ELF-1 (cell line): ENCODE data around the gene ZSCAN22.
"Not testable (repeated sequence)": the region's sequence is repeated elsewhere in the genome, so short reads cannot be mapped to it uniquely, and the experiment has no call there.

Experiments
- DNase-seq: peaks from one replicate; pipeline ENCODE4 v3.0.0-alpha.2; 2016; ENCODE audit warnings: low read depth, low spot score

The ZSCAN22 gene

DNA sequence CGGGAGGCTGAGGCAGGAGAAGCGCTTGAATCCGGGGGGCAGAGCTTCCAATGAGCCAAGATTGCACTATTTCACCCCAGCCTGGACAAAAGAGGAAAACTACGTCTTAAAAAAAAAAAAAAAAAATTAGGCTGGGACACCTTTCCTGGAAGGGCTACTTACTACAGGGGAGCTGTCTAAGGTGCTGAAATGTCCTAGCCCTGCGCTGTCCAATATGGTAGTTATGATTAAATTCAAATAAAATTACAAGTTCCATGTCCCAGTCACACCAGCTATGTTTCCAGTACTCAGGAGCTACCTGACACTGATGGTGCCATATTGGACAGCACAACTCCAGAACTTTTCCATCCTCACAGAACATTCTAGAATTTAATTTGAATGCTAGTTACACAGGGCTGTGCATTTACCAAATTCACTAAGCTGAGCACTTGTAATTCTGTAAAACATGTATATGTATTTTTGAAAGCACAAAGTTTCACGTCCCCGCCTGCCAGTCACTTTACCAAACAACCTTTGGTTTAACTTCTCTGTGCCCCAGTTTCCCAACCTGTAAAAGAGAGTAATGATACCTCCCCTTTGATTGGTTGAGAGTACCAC lies 9.2 kb upstream of the ZSCAN22 start:
- DNase-seq, result no peak

- DNase-seq, result no peak
These were observed 8.5 kb upstream of the ZSCAN22 start for GRCh38 chr19:58318297-58318696.

DNA sequence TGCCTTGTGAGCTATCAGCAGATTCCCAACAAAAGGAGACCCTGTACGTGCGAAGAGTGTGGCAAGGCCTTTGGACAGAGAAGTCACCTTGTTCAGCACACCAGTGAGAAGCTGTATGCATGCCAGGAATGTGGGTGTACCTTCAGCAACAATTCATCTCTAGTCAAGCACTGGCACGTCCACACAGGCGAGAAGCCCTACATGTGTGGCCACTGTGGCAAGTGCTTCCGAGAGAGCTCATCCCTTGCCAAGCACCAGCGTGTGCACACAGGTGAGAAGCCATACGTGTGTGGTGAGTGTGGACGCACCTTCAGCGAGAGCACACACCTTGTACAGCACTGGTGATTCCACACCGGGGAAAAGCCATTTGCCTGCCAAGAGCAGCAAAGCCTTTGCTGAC lies 7.6 kb upstream of the ZSCAN22 start:
- DNase-seq, result no peak

GRCh38 chr19:58325311-58326022 lies 1.3 kb upstream of the ZSCAN22 start:
- no peak for DNase-seq

DNA sequence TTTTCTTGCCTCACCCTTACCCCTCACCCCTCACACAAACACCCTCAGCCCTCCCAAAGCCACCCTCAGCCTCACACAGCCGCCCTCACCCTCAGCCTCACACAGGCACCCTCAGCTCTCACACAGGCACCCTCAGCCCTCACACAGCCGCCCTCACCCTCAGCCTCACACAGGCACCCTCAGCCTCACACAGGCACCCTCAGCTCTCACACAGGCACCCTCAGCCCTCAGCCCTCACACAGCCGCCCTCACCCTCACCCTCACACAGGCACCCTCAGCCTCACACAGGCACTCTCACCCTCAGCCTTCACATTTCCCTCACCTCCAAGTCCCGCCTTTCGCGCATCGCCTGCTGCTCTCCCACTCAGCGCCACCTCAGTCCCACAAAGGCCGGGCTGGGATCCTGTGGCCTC lies 287 bp upstream of the ZSCAN22 start:
- no peak for DNase-seq

DNA sequence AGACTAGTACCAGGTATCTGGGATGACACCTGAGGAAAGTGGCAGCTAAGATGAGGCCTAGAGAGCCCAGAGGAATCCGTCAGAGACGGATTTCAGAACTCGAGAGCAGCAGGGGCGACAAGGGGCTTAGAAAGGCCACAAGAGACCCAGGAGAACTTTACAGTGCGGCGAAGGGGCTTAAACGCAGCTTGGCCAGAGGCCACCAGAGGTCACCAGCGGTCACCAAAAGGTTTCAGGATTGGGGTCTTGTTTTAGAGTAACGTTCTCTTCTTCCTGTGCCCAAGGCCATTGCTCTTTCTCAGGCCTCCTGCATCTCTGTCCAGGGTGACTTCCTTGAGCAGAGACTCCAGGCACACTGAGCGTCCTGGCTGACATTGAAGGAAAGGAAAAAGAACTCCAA lies 2.2 kb downstream of the ZSCAN22 start:
- peak; percentile 86 for DNase-seq

DNA sequence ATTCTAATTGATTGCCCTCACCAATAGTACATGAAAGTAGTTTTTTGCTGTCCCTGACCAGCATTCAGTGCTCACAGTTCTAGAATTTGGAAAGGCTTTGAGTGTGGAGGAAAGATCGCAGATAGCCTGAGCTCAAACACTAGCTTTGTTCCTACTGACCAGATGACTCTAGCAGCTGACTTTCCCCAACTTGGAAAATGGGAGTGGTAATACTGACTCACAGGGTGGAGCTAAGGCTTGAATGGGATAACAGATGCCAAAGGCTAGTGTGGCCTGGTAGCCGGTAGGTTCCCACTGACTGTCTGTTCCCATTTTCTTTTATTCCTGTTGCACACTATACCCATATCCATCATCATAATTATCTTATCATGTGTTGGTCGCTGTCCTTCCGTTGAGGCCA lies 3.7 kb downstream of the ZSCAN22 start:
- DNase-seq, result no peak

DNA sequence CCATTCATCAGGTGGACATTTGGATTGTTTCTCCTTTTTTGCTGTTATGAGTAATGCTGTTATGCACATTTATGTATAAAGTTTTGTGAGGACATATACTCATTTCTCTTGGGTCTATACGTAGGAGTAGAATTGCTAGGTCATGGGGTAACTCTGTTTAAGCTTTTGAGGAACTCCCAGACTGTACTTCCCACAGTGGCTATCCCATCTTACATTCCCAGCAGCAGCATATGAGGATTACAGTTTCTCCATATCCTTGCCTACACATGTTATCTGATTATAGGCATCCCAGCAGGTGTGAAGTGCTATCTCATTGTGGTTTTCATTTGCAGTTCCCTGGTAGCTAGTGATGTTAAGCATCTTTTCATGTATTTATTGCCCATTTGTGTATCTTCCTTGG lies 5.9 kb downstream of the ZSCAN22 start:
- DNase-seq, result no peak

DNA sequence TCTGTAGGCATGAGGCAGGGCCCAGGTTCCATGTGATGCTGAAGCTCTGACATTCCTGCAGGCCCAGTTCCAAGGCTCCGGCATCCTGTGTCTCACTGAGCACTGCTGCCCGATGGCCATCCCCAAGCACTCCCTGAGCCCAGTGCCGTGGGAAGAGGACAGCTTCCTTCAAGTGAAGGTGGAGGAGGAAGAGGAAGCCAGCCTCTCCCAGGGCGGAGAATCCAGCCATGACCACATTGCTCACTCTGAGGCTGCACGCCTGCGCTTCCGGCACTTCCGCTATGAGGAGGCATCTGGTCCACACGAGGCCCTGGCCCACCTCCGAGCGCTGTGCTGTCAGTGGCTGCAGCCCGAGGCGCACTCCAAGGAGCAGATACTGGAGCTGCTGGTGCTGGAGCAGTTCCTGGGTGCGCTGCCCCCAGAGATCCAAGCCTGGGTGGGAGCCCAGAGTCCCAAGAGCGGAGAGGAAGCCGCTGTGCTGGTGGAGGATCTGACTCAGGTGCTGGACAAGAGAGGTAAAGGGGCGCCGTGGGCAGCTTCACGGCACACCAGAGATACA lies 8.0 kb downstream of the ZSCAN22 start:
- DNase-seq, result no peak

GRCh38 chr19:58335630-58336029 lies 8.8 kb downstream of the ZSCAN22 start:
- no peak for DNase-seq

- DNase-seq, result no peak
These were observed 9.4 kb downstream of the ZSCAN22 start for GRCh38 chr19:58336216-58336615.

DNA sequence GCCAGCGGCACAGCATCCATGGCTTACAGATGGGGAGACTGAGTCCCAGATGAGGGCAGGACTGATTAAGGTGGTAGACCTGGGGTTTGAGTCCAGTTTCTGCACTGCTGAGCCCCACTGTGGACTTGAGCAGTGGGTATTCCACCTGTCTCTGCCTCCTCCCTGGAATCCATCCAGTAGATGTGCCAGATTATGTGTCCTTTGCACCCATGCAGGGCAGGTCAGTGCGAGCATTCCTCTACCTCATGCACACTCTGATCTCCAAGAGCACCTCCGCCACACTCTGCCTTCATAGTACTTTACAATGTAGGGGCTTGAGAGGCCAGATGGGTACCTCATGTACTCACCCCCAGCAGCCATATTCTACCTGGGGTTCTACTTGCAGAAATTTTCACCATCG lies 10.0 kb downstream of the ZSCAN22 start:
- DNase-seq, result no peak

DNA sequence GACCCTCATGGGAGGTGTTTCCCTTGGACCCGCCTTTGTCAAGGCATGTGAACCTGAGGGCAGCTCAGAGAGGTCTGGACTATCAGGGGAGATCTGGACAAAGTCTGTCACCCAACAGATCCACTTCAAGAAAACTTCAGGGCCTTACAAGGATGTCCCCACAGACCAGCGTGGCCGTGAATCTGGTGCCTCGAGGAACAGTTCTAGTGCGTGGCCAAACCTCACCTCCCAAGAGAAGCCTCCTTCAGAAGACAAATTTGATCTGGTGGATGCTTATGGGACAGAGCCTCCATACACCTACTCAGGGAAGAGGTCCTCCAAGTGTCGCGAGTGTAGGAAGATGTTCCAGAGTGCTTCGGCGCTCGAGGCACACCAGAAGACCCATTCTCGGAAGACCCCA lies 11.5 kb downstream of the ZSCAN22 start:
- DNase-seq, result no peak

DNA sequence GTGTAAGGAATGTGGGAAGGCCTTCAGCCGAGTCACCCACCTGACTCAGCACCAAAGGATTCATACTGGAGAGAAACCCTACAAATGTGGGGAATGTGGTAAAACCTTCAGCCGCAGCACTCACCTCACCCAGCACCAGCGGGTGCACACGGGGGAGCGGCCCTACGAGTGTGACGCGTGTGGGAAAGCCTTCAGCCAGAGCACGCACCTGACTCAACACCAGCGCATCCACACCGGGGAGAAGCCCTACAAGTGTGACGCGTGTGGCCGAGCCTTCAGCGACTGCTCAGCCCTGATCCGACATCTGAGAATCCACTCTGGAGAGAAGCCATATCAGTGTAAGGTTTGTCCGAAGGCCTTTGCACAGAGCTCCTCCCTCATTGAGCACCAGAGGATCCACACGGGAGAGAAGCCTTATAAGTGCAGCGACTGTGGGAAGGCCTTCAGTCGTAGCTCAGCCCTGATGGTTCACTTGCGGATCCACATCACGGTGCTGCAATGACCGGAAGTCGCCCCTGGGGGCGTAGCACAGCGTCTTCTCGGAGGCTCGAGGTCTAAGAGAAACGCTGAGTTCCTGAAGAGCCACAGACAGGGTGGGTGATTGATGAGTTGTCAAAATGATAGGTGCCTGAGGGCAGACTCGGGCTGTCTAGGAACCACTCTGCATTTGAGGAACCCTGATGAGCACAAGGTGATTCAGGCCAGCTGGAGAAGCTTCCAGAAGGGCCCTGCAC lies 12.2 kb downstream of the ZSCAN22 start:
- peak; percentile 88 for DNase-seq

DNA sequence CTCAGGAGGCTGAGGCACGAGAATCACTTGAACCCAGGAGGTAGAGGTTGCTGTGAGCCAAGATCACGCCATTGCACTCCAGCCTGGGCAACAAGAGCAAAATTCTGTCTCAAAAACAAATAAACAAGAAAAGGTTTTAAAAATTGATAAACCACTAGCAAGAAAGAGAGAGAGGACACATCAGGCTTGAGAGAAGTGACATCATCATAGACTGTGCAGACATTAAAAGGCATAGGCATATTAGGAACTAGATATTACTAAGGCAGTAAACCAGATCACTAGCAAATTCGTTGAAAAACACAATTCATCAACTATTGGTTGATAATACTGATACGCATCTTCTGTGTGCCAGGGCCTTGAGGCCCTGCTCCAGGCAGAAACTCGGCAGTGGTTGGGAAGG lies 18.8 kb downstream of the ZSCAN22 start:
- DNase-seq, result no peak

GRCh38 chr19:58346961-58347929 lies 20.5 kb downstream of the ZSCAN22 start:
- DNase-seq, result peak; percentile 78

GRCh38 chr19:58348080-58348479 lies 21.3 kb downstream of the ZSCAN22 start:
- DNase-seq, result not testable (repeated sequence)

- DNase-seq, result no peak
These were observed 22.8 kb downstream of the ZSCAN22 start for GRCh38 chr19:58349590-58349989.

DNA sequence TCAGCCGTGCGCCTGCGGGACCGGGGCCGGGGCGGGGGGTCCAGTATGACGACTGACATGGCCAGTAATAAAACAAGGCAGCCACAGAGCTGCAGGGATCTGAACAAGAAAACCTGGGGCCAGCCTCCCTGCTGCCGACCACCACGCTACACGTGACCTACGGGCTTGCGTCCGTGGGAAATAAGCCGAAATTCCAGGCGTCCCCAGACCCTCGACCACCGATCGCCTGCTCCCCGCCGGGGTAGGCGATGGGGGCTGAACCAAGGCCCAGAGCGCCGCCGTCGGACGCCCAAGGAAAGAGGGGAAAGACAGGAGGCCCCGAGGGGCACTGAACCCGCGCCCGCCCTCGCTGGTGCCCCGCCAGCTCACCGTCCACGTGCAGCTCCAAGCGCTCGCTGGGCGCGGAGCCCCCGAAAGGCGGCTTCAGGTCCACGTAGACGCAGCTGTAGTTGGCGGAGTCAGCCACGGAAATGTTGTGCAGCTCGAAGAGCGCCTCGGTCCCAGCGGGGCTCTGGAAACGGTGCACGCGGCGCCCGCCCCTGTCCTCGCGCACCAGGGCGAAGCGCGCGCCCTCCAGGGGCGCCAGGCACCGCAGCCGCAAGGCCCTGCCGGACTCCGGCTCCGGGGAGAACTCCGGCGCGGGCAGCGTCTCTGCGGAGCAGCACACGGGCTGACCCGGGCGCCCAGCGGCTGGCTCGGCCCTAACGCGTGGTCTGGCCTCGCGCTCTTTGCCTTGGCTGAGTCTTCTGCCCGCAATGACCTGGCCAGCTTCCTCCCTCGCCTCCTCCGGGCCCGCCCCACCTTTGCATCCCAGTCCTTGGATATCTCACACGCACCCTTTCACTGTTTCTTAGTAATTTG lies 23.4 kb downstream of the ZSCAN22 start:
- no peak for DNase-seq

DNA sequence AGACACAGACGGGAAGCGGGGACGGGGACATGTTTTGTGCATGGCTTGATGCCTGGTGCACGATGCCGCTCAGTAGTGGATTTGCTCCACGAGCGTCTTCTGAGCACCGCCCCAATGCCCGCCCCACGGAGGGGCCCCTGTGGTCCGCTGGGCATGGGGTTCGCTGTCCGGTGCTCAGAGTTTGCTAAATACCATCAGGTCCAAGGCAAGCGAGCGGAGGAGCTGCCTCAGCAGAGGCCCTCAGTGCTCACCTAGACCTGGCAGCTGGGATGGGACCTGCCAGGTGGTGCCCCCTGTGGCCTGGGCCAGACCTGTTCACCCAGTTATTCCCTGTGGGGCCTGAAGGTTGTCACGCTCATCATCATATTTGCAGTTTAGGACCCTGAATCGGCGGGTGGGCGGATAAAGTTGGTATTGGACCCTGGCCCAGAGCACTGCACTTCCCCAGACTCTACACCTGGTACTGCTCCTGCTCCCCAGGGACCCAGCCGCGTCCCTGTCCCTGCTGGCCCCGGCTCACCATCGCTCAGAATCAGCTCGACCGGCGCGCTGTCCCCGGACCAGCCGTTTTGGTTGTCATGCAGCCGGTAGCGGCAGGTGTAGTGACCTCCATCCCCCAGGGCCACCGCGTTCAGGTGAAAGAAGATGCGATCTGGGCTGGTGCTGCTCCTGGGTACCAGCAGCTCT lies 24.2 kb downstream of the ZSCAN22 start:
- DNase-seq, result no peak
